Hepatocyte (in vitro differentiated cells): ENCODE data around the gene DYDC2. TPM values are rescaled to one million over a fixed set of nuclear protein-coding genes. Genes with fewer than 3 reads are reported as not detected.

Experiments
- DNase-seq: peaks from one replicate; pipeline ENCODE4 v3.0.0-alpha.2; 2016; ENCODE audit warnings: low spot score
- H2AFZ ChIP-seq: fragments of 200-600 bp; sonication (generic); 2 replicates; pipeline ENCODE4 v1.6.0; 2016; ENCODE audit warnings: antibody characterized with exemption, mild to moderate bottlenecking
- H3K27ac ChIP-seq: fragments of 200-600 bp; sonication (generic); 2 replicates; pipeline ENCODE4 v1.5.1; 2016; ENCODE audit warnings: mild to moderate bottlenecking
- H3K27me3 ChIP-seq: fragments of 200-600 bp; sonication (generic); 2 replicates; pipeline ENCODE4 v1.6.1; 2016
- H3K36me3 ChIP-seq: fragments of 200-600 bp; sonication (generic); replicated peaks from 2 replicates; pipeline ENCODE4 v1.5.1; 2016; ENCODE audit warnings: low read depth; ENCODE audit not compliant: insufficient read depth
- H3K4me1 ChIP-seq: fragments of 200-600 bp; sonication (generic); 2 replicates; pipeline ENCODE4 v1.5.1; 2016; ENCODE audit warnings: mild to moderate bottlenecking, moderate library complexity; ENCODE audit not compliant: insufficient read depth
- H3K4me2 ChIP-seq: fragments of 200-600 bp; sonication (generic); 2 replicates; pipeline ENCODE4 v1.6.0; 2016
- H3K4me3 ChIP-seq: fragments of 200-600 bp; sonication (generic); 2 replicates; pipeline ENCODE4 v1.5.1; 2016; ENCODE audit warnings: mild to moderate bottlenecking
- H3K79me2 ChIP-seq: fragments of 200-600 bp; sonication (generic); 2 replicates; pipeline ENCODE4 v1.6.0; 2017; ENCODE audit warnings: mild to moderate bottlenecking
- H3K9me2 ChIP-seq: fragments of 200-600 bp; sonication (generic); replicated peaks from 2 replicates; pipeline ENCODE4 v1.6.0; 2017; ENCODE audit warnings: mild to moderate bottlenecking; ENCODE audit not compliant: insufficient read depth
- H3K9me3 ChIP-seq: fragments of 200-600 bp; sonication (generic); 2 replicates; pipeline ENCODE4 v1.5.1; 2016; ENCODE audit warnings: low read depth, mild to moderate bottlenecking
- H4K20me1 ChIP-seq: fragments of 200-600 bp; sonication (generic); 2 replicates; pipeline ENCODE4 v1.6.0; 2016; ENCODE audit warnings: mild to moderate bottlenecking; ENCODE audit not compliant: insufficient read depth, poor library complexity, severe bottlenecking
- EZH2 ChIP-seq: fragments of 200-600 bp; sonication (generic); IDR thresholded peaks from 2 replicates; pipeline ENCODE4 v1.6.1; 2016; ENCODE audit warnings: antibody characterized with exemption, mild to moderate bottlenecking, borderline replicate concordance
- EZH2phosphoT487 ChIP-seq: fragments of 200-600 bp; sonication (generic); IDR thresholded peaks from one replicate; pipeline ENCODE4 v1.6.1; 2018; ENCODE audit warnings: antibody characterized with exemption, mild to moderate bottlenecking, low read depth, moderate library complexity; ENCODE audit not compliant: unreplicated experiment, severe bottlenecking
- WGBS: methylation state at CpG from one replicate; pipeline ENCODE4 v1.1.6; 2016; ENCODE audit warnings: low lambda C conversion rate; ENCODE audit errors: missing lambda C conversion rate; 5-methylcytosine and 5-hydroxymethylcytosine counted together
- polyA plus RNA-seq: library from polyadenylated mRNA; unstranded; fragments of >200 nt; fragmentation: Nextera tagmentation; extraction: Ambion mirVana; gene quantifications from 2 replicates; pipeline ENCODE4 v1.2.1, GENCODE V29; 2016
- total RNA-seq: library from RNA; depleted of rRNA; stranded (reverse); fragments of >200 nt; gene quantifications from 2 replicates; pipeline ENCODE4 v1.2.3, GENCODE V29; 2014
- TF ChIP-seq, protein P1 (sequence below): fragments of 200-600 bp; sonication (generic); IDR thresholded peaks from 2 replicates; pipeline ENCODE4 v1.5.1; 2016; ENCODE audit warnings: antibody characterized with exemption, mild to moderate bottlenecking; ENCODE audit not compliant: poor library complexity

DYDC2 gene
- total and polyA plus RNA-seq, 2 experiments from 2014 or later: 0.80 TPM; not detected in 1

DNA sequence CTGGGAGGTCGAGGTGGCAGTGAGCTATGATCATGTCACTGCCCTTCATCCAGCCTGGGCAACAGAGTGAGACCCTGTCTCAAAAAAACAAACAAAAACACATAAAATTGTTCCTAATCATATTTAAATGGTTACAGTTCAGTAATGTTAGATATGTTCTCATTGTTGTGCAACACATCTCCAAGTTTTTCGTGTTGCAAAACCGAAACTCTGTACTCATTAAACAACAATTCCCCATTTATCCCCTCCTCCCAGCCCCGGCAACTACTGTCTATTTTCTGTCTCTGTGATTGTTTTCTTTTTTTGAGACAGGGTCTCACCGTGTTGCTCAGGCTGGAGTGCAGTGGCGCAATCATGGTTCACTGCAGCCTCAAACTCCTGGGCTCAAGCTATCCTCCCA is 35.7 kb downstream of the DYDC2 start:
- H4K20me1 ChIP-seq: no peaks in the 10 kb centered on the region
- H3K79me2 ChIP-seq: no peaks in the 10 kb centered on the region

DNA sequence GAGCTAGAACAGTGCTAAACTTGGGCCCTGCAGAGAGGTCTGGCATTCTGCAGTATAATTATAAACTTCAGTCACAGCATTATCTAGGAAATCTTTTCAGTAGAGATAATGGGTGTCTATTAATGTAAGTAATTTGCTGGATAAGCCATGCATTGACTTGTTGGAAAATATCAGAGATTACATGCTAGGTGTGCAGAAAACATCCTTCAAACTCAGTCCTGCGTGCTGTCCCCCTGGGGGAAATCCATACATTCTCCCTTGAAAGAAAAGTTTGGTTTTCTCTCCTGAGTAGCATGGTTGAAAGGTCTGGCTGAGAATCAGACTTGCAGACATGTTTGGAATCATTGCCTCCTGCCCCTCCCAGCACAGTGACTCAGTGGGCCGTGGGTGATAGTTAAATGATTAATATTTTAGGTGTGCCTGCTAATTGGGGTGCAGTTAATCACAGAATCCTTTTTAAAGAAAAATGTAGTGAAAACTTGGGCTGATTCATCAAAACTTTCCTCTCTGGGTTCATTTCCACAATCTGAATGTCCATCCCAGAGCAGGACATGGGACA is 37.9 kb downstream of the DYDC2 start:
- Histone ChIP-seq H3K9me2 (no peaks in the 10 kb centered on the region), H4K20me1 (no peaks in the 10 kb centered on the region), H3K4me3 (no peak overlapping the region), H3K79me2 (no peaks in the 10 kb centered on the region), H3K36me3 (no peaks in the 10 kb centered on the region), H2AFZ (no peak overlapping the region), H3K4me2 (no peak overlapping the region), H3K4me1 (no peaks in the 10 kb centered on the region), H3K9me3 (no peaks in the 10 kb centered on the region), H3K27me3 (no peaks in the 10 kb centered on the region), H3K27ac (no peak overlapping the region)
- TF ChIP-seq EZH2: no peak
- TF ChIP-seq EZH2phosphoT487: no peak
- TF ChIP-seq, protein P1, sequence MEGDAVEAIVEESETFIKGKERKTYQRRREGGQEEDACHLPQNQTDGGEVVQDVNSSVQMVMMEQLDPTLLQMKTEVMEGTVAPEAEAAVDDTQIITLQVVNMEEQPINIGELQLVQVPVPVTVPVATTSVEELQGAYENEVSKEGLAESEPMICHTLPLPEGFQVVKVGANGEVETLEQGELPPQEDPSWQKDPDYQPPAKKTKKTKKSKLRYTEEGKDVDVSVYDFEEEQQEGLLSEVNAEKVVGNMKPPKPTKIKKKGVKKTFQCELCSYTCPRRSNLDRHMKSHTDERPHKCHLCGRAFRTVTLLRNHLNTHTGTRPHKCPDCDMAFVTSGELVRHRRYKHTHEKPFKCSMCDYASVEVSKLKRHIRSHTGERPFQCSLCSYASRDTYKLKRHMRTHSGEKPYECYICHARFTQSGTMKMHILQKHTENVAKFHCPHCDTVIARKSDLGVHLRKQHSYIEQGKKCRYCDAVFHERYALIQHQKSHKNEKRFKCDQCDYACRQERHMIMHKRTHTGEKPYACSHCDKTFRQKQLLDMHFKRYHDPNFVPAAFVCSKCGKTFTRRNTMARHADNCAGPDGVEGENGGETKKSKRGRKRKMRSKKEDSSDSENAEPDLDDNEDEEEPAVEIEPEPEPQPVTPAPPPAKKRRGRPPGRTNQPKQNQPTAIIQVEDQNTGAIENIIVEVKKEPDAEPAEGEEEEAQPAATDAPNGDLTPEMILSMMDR: no peak
- 57% methylated on average over 2 of the region's 2 CpGs for WGBS
- no peak for DNase-seq

More for the DNA sequence above, 35.7 kb downstream of the DYDC2 start:
- H3K4me3 ChIP-seq: no peak overlapping the region
- H3K4me2 ChIP-seq: no peak overlapping the region
- H3K4me1 ChIP-seq: no peaks in the 10 kb centered on the region
- H3K27me3 ChIP-seq: no peaks in the 10 kb centered on the region
- H3K27ac ChIP-seq: no peak overlapping the region
- no peaks in the 10 kb centered on the region for H3K36me3 ChIP-seq
- TF ChIP-seq, protein P1: no peak
- DNase-seq: no peak
- H3K9me2 ChIP-seq: no peaks in the 10 kb centered on the region
- H2AFZ ChIP-seq: no peak overlapping the region
- no peaks in the 10 kb centered on the region for H3K9me3 ChIP-seq
- WGBS: 93% methylated on average over 6 of the region's 6 CpGs

DNA sequence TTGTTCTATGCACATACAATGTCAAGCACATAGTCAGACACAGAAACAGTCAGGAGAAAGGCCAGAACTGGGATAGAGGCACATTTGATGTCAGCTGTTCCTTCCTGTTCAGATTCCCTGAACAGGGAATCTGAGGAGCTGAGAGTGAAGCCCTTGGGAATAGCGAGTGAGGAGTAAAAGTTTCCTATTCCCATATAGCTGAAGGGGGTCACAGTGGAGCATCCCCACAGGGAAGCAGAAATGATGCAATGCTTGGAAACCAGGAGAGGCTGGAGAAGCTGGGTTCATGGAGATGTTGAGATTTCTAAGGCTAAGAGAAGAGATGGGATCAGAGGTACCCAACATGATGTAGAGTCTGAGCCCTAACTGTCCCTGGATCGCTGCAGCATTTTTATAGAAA is 40.4 kb downstream of the DYDC2 start:
- no peaks in the 10 kb centered on the region for H3K9me3 ChIP-seq
- H4K20me1 ChIP-seq: no peaks in the 10 kb centered on the region
- TF ChIP-seq, protein P1: no peak
- TF ChIP-seq EZH2phosphoT487: no peak
- TF ChIP-seq EZH2: no peak
- no peak overlapping the region for H2AFZ ChIP-seq
- H3K27ac ChIP-seq: no peak overlapping the region
- H3K4me2 ChIP-seq: no peak overlapping the region
- no peaks in the 10 kb centered on the region for H3K79me2 ChIP-seq
- H3K4me3 ChIP-seq: no peak overlapping the region
- H3K36me3 ChIP-seq: no peaks in the 10 kb centered on the region
- no peaks in the 10 kb centered on the region for H3K27me3 ChIP-seq
- 97% methylated on average over 2 of the region's 2 CpGs for WGBS
- no peaks in the 10 kb centered on the region for H3K4me1 ChIP-seq
- H3K9me2 ChIP-seq: no peaks in the 10 kb centered on the region
- DNase-seq: no peak

DNA sequence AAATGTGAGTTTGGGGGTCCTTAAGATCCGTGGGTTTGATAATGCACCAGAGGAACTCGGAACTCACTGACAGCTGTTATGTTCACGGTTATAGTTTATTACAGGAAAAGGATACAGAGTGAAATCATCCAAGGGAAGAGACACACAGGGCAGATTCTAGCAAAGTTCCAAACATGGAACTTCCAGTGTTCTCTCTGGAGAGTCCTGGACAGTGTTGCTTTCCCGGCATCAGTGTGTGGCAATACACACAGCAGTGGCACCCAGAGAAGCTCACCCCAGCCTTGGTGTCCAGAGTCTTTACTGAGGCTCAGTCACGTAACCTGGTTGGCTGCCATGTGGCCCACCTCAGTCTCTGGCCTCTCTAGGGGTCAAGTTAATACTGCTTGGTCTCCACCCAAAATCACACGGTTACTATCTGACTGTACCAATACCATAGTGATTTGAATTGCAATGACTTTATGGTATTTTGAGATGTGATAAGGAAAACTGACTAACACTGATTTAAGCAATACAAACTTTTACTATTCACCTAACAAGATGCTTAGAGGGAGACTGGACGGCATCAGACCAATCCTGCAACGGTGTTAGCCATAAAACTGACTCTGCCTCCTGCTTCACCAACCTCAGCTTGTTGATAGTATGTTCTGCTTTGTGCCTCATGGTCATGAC is 43.7 kb downstream of the DYDC2 start:
- WGBS: 76% methylated on average over 8 of the region's 8 CpGs
- DNase-seq: no peak

More for the DNA sequence above, 43.7 kb downstream of the DYDC2 start:
- no peaks in the 10 kb centered on the region for H3K4me1 ChIP-seq
- H3K27ac ChIP-seq: peak overlapping the region; percentile 2
- H3K4me2 ChIP-seq: no peak overlapping the region
- no peaks in the 10 kb centered on the region for H3K36me3 ChIP-seq
- no peak overlapping the region for H2AFZ ChIP-seq
- no peaks in the 10 kb centered on the region for H3K9me3 ChIP-seq
- H3K27me3 ChIP-seq: no peaks in the 10 kb centered on the region
- no peak overlapping the region for H3K4me3 ChIP-seq
- no peaks in the 10 kb centered on the region for H4K20me1 ChIP-seq
- no peaks in the 10 kb centered on the region for H3K79me2 ChIP-seq
- no peaks in the 10 kb centered on the region for H3K9me2 ChIP-seq
- TF ChIP-seq, protein P1: no peak
- TF ChIP-seq EZH2: no peak
- TF ChIP-seq EZH2phosphoT487: no peak
